ENCODE results near the gene COL8A2.

The COL8A2 gene

DNA sequence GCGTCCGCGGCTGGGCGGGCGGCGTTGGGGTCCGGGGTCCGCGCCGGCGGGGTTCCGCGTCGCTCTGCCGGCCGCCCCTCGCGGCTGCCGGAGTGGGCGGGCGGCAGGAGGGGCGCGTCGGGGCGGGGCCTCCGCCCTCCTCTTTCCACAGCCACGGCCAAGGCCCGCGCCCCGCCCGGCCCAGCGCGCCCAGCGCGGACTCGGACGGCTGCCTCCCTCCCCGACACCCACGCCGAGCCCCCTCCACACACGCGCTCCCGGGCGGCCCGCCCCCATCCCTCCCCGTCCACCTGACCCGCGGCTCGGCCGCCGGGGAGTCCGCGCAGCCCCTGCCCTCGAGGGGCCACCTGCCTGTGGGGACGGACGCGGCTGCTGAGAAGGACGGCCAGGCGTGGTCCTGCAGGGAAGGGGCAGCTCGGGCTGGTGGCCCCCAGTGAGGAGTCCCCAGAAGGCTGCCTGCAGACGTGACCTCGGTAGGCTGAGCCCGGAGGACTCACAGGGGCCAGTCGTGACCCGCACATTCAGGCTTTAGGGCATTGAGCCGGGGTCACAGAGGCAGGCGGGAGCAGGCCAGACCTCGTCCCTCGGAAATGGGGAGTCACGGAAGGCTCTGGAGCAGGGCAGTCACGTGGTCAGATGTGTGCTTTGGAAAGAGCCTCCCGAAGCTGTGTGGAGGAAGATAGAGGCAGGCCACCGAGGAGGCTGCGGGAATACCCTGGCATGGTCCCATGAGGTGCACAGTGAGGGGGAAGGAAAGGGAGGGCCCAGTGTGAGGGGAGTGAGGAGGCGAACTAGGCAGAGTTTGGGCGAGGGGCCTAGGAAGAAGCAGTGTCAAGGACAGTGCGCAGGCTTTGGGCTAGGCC lies at the start of gene COL8A2:
COL8A2 (minus strand) TSS at position 94 of the 863 bp plus-strand sequence. CDS start 24,980 bp downstream, outside the sequence.
- Mint-ChIP-seq H3K27ac (peak within 1 kb of the TSS in 1 of 2 donors; percentile 90), H3K4me1 (peaks cover 46% of the 10 kb centered on the region), H3K4me3 (peak within 1 kb of the TSS; percentile 72 to 78), H3K27me3 (peaks cover 45% of the 10 kb centered on the region), H3K9me3 (no peaks in the 10 kb centered on the region)
- ATAC-seq (peak; percentile 33), DNase-seq (no peak)

DNA sequence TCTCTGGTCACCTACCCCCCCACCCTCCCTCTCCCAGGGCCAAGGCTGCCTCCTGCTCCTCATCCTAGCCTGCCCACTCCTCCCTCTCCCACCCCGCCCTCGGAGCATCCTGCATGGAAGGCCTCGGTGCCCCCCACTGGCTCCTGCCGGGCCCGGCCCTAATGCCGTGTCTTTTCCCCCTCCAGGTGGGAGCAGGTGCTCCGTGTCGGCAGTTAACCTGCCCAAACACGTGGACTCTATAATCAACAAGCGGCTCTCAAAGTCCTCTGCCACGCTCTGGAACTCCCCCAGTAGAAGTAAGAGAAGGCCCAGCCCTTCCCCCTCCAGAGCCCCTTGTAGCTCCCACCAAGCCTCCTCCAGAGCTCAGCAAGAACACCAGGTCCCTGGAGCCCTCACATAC lies 49.7 kb upstream of the COL8A2 start:
- no peaks in the 10 kb centered on the region for H3K27me3 Mint-ChIP-seq
- H3K4me3 Mint-ChIP-seq = no peak overlapping the region
- DNase-seq = no peak
- no peak overlapping the region for H3K27ac Mint-ChIP-seq
- H3K9me3 Mint-ChIP-seq = no peaks in the 10 kb centered on the region
- peaks cover 20% of the 10 kb centered on the region for H3K4me1 Mint-ChIP-seq
- ATAC-seq = no peak

DNA sequence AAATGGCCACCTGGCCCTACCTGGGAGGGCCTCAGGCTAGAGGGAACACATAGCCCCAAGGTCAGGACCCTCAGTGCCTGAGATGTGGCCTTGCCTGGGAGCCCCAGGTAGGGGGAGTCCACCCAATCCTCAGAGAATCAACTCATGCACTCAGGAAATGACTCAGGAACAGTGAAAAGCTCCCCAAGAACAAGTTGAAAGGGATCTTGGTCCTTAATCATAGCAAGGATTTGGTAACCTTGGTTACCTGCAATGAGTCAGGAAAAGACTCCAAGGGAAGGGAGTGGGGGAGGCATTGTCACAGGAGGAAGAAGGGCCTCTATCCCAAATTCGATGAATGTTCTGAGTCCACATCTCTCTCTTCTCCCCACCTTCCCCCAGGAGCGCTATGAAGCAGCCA lies 48.0 kb upstream of the COL8A2 start:
- no peaks in the 10 kb centered on the region for H3K27me3 Mint-ChIP-seq
- H3K4me3 Mint-ChIP-seq = no peak overlapping the region
- H3K27ac Mint-ChIP-seq = peak overlapping the region; percentile 2 to 66
- DNase-seq (no peak), ATAC-seq (no peak)
- peaks cover 26% of the 10 kb centered on the region for H3K4me1 Mint-ChIP-seq
- H3K9me3 Mint-ChIP-seq = no peaks in the 10 kb centered on the region

DNA sequence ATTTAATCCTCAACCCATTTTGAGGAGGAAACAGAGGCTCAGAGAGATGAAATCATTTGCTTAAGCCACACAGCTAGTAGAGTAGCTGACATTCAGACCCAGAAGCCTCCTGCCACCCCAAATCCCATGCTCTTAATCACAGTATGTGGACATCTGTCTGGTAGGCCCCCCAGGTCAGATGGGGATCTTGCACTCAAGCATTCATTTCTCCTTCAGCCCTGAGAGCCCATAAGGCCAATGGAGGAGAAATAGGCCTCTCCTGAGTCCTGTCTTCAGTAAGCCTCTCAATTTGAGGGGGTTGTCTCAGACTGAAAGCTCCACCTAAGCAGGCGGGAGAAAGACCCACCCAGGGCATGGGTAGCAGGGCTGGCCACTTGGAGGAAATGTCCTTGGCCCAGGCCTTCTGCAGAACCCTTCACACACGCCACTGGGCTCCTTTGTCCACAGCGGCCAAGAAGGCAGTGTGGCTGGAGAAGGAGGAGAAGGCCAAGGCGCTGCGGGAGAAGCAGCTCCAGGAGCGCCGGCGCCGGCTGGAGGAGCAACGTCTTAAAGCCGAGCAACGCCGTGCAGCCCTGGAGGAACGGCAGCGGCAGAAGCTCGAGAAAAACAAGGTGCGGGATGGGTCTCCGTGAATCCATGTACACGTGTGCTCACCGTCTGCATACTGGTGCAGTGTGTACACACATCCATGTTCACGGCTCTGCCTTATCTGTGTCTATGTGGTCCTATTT lies 47.2 kb upstream of the COL8A2 start:
- H3K27me3 Mint-ChIP-seq = no peaks in the 10 kb centered on the region
- no peak for DNase-seq
- H3K4me3 Mint-ChIP-seq = no peak overlapping the region
- H3K27ac Mint-ChIP-seq = peak overlapping the region in 1 of 2 donors; percentile 85
- ATAC-seq = no peak
- H3K9me3 Mint-ChIP-seq = no peaks in the 10 kb centered on the region
- H3K4me1 Mint-ChIP-seq = peaks cover 27% of the 10 kb centered on the region

DNA sequence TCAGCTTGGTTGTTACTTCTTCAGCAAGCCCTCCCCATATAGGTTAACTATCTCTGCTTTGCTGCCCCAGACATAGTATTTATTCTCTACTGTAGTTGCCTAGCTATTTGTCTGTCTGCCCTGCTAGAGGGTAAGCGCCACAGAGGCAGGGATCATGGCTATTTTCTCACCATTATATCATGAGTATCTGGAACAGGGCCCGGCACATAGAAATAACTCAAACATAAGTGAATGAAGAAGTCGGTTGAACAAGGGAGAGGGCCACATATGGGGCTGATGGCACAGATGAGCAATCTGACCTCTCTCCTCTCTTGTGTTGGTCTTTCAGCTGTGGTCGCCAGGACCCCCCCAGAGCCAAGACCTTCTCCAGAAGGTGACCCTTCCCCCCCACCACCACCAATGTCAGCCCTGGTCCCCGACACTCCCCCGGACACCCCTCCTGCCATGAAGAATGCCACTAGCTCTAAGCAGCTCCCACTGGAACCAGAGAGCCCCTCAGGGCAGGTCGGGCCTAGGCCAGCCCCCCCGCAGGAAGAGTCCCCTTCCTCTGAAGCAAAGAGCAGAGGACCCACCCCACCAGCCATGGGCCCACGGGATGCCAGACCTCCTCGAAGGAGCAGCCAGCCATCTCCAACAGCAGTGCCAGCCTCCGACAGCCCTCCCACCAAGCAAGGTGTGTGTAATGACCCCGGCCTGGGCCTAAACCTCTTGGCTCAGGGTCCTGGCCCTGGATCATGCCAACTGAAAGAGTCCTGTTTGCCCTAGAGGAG lies 45.8 kb upstream of the COL8A2 start:
- Mint-ChIP-seq H3K4me1 (peaks cover 41% of the 10 kb centered on the region), H3K27me3 (no peaks in the 10 kb centered on the region), H3K4me3 (no peak overlapping the region), H3K27ac (peak overlapping the region; percentile 68 to 86), H3K9me3 (no peaks in the 10 kb centered on the region)
- no peak for ATAC-seq
- no peak for DNase-seq

DNA sequence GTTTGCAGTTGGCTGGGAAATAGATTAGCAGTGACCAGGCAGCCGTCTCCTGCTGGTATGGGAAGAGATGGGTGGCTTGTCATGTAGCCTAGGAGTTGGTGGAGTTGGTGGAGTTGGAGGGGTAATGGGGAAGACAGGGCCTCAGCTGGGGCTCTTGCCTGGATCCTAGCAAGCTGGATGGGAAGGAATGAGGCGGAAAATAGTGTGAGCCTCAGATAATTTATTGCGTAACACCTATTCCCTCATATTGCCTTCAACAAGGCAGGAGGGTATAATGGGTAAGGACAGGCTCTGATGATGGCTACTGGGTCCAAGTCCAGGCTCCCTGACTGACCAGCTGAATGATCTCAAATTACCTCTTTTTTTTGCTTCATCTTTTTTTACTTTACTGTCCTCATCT lies 43.5 kb upstream of the COL8A2 start:
- Mint-ChIP-seq H3K4me3 (no peak overlapping the region), H3K9me3 (no peaks in the 10 kb centered on the region), H3K4me1 (peaks cover 55% of the 10 kb centered on the region), H3K27me3 (no peaks in the 10 kb centered on the region), H3K27ac (peak overlapping the region in 1 of 2 donors; percentile 79)
- ATAC-seq (no peak), DNase-seq (no peak)

DNA sequence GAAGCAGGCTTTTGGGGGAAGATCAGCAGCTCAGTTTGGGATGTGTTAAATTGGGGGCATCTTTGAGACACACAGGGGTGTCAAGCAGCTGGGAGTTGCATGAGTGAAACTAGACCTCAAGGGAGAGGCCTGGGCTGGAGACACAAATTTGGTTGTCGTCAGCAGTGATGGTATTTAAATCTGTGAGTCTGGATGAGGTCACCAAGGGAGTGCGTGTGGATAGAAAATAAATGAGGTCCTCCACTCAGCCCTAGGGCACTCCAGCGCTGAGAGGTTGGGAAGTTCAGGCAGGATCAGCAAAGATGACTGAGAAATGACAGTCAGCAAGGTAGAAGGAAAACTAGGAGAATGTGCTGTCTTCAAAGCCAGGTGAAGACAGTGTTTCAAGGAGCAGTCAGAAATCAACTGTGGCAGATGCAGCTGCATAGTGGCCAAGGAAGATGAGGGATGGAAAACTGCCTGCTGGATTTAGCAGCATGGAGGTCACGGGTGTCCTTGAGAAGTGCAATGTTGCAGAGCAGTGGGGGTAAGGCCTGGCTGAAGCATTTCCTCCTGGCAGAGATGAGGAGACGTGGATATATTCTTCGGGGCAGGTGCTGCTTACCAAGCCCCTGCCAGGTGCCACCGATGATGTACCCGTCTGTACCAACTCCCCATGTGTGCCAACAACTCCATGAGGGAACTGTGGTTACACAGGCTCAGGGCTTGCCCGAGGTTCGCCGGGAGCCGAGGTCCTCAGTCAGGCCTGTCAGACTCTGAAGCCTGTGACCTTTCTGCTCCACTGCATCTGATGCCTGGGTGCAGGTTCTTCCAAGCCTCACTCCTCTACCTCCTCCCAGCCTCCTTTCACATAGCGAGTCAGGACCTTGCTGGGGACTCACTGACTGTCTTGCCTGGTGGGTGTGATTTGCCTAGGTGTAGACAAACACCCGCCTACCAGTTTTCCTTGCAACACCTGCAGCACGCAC lies 42.2 kb upstream of the COL8A2 start:
- ATAC-seq = no peak
- Mint-ChIP-seq H3K4me3 (no peak overlapping the region), H3K9me3 (no peaks in the 10 kb centered on the region), H3K4me1 (peaks cover 58% of the 10 kb centered on the region), H3K27ac (peak overlapping the region; percentile 7 to 29), H3K27me3 (no peaks in the 10 kb centered on the region)
- no peak for DNase-seq

DNA sequence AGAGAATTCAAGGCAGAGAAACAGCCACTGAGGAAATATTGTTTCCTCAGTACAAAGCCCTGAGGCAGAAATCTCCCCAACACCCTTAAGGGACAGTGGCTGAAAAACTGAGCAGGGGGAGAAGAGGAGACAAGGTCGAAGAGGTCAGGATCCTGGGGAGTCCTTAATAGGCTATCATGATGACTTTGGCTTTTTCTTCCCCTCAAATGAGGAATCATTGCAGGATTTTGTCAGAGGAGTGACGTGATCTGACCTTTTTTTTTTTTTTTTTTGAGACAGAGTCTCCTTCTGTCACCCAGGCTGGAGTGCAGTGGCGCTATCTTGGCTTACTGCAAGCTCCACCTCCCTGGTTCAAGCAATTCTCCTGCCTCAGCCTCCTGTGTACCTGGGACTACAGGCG lies 41.1 kb upstream of the COL8A2 start:
- H3K27me3 Mint-ChIP-seq = no peaks in the 10 kb centered on the region
- DNase-seq (no peak), ATAC-seq (no peak)
- H3K9me3 Mint-ChIP-seq = no peaks in the 10 kb centered on the region
- H3K27ac Mint-ChIP-seq = peak overlapping the region in 1 of 2 donors; percentile 86
- peaks cover 63% of the 10 kb centered on the region for H3K4me1 Mint-ChIP-seq
- H3K4me3 Mint-ChIP-seq = no peak overlapping the region

DNA sequence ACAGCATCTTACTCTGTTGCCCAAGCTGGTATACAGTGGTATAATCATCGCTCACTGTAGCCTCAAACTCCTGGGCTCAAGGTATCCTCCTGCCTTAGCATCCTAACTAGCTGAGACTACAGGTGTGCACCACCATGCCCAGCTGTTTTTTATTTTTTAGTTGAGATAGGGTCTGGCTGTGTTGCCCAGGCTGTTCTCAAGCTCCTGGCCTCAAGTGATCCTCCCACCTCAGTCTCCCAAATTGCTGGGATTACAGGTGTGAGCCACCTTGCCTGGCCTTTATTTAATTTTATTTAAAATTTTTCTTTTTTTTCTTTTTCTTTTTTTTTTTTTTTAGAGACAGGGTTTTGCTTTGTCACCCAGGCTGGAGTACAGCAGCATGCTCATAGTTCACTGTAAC lies 40.1 kb upstream of the COL8A2 start:
- no peaks in the 10 kb centered on the region for H3K27me3 Mint-ChIP-seq
- ATAC-seq (no peak), DNase-seq (no peak)
- peaks cover 62% of the 10 kb centered on the region for H3K4me1 Mint-ChIP-seq
- H3K9me3 Mint-ChIP-seq = no peaks in the 10 kb centered on the region
- no peak overlapping the region for H3K4me3 Mint-ChIP-seq
- peak overlapping the region in 1 of 2 donors; percentile 24 for H3K27ac Mint-ChIP-seq

DNA sequence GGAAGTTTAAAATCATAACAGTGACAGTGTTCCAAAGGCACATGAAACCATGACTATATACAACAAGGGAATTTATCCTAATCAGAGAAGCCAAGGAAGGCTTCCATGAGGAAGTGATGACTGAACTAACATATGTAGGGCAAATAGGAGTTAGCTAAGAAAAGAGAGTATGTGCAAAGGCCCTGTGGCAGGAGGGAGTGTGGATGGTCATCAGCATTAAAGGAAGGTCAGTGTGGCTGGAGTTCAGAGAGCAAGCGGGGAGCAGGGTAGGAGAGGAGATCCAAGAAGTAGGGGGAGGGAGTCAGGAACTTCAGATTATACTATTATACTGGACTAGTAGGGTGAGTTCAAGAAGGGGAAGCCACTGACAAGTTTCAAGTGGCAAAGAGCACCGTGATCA lies 39.3 kb upstream of the COL8A2 start:
- ATAC-seq (no peak), DNase-seq (no peak)
- peak overlapping the region; percentile 71 to 90 for H3K27ac Mint-ChIP-seq
- H3K4me3 Mint-ChIP-seq = no peak overlapping the region
- no peaks in the 10 kb centered on the region for H3K9me3 Mint-ChIP-seq
- H3K4me1 Mint-ChIP-seq = peaks cover 68% of the 10 kb centered on the region
- H3K27me3 Mint-ChIP-seq = no peaks in the 10 kb centered on the region

DNA sequence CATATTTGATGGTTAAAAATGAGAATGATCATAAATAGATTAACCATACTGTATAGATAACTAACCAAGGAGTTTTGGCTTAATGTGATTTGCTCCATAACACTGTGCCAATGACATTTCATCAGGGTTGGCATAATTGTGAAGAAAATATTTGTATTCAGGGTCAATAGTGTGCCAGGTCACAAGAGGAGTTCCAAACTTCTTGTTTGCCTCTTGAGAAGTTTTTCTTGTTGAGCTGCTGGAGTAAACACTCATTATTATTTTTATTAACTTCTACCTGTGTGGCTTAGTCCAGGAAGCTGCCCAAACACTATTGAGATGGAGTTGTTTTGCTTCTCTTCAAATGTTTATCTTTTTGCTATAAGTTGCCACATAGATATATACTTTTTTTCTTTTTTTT lies 38.4 kb upstream of the COL8A2 start:
- Mint-ChIP-seq H3K27ac (no peak overlapping the region), H3K4me3 (no peak overlapping the region), H3K4me1 (peaks cover 73% of the 10 kb centered on the region), H3K27me3 (no peaks in the 10 kb centered on the region), H3K9me3 (no peaks in the 10 kb centered on the region)
- no peak for ATAC-seq
- no peak for DNase-seq

DNA sequence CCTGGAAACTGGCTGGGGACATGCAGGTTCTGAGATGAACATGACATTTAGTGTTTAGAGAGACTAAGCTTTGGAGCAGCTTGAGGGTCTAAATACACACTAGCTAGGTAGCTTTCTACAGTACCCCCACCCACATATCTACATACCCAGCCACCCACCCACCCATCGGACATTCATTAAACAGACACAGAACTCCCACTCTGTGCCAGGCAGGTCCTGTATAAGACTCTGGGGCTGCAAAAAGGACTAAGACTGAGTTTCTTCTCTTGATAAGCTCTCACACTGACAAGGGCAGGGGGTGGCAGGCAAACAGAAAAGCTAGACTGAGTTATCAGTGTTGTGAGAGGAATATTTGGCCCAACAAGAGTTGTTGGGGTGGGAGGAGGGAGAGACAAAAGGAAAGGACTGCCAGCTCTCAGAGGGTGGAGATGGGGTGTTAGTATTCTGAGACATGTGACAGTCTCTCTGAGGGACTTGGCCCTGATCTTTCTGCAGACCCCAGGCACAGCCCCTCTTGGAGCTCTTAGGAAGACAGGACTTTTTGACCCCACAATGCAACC lies 37.7 kb upstream of the COL8A2 start:
- H3K27ac Mint-ChIP-seq = peak overlapping the region in 1 of 2 donors; percentile 97
- H3K9me3 Mint-ChIP-seq = no peaks in the 10 kb centered on the region
- peaks cover 76% of the 10 kb centered on the region for H3K4me1 Mint-ChIP-seq
- DNase-seq (no peak), ATAC-seq (no peak)
- no peaks in the 10 kb centered on the region for H3K27me3 Mint-ChIP-seq
- H3K4me3 Mint-ChIP-seq = peak overlapping the region; percentile 91 to 93

DNA sequence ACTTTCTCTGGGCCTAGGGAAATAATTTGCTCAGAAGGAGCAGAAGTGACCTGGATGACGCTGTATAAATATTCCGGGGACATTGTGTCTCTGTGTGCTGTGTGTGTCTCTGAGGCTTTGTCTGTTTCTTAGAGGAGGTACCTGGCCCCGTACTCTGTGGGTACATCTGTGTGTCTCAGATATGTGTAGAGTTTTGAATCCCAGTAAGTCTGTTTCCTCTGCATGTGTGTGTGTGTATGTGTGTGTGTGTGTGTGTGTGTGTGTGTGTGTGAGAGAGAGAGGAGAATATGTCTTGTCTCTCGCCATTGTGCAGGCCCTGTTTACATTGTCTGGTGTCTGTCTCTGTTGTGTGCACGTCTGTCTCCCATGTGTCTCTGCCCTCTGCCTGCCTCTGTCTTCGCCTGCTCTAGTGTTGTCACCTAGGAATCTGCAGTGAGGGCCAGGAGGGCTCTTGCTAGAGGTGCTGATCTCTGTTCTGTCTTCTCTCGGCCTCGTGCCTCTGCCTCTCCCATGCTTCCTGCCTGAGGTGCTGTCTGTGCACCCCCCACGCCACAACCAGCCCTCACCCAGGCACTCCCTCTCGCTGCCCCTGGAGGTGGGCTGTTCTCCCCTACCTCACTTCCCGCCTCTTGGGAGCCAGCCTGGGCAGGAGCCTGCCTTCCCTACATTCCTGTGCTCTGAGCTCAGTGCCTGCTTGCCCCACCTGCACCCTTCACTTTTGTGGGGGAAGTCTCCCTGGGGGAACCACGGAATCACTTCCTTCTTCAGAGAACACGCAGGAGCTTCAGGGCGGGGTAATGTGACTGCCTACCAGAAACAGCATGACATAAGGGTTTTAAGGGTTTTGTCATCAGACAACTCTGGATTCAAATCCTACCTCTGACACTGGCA lies 36.9 kb upstream of the COL8A2 start:
- peak overlapping the region; percentile 91 to 93 for H3K4me3 Mint-ChIP-seq
- H3K27me3 Mint-ChIP-seq = no peaks in the 10 kb centered on the region
- peaks cover 78% of the 10 kb centered on the region for H3K4me1 Mint-ChIP-seq
- no peaks in the 10 kb centered on the region for H3K9me3 Mint-ChIP-seq
- DNase-seq (peak; percentile 32 to 64), ATAC-seq (peak; percentile 52)
- peak overlapping the region; percentile 97 to 99 for H3K27ac Mint-ChIP-seq
